ENCODE results near the gene TRIP6.
A peak's percentile ranks its signal among the peaks of the same experiment; 100 is the strongest.

Gene TRIP6

GRCh38 chr7:100867040-100867775 is at the start of gene TRIP6:
TSS of gene TRIP6 (plus strand) at chr7:100867387. CDS start at chr7:100867498, 111 bp downstream.
- peak; percentile 94 for DNase-seq (ENCODE audit: low spot score)

- DNase-seq (ENCODE audit: low spot score), result peak; percentile 8
These were observed 48.8 kb upstream of the TRIP6 start for GRCh38 chr7:100818366-100818765.

- DNase-seq (ENCODE audit: low spot score), result no peak
These were observed 48.4 kb upstream of the TRIP6 start for GRCh38 chr7:100818825-100819224.

- no peak for DNase-seq (ENCODE audit: low spot score)
These were observed 47.6 kb upstream of the TRIP6 start for GRCh38 chr7:100819586-100819985.

- DNase-seq (ENCODE audit: low spot score), result no peak
These were observed 44.7 kb upstream of the TRIP6 start for GRCh38 chr7:100822236-100823139.

GRCh38 chr7:100823140-100823525 is 44.1 kb upstream of the TRIP6 start:
- DNase-seq (ENCODE audit: low spot score), result no peak

- no peak for DNase-seq (ENCODE audit: low spot score)
These were observed 43.7 kb upstream of the TRIP6 start for GRCh38 chr7:100823534-100823933.

GRCh38 chr7:100824499-100825214 is 42.5 kb upstream of the TRIP6 start:
- DNase-seq (ENCODE audit: low spot score), result peak; percentile 6

- DNase-seq (ENCODE audit: low spot score), result peak; percentile 18
These were observed 41.9 kb upstream of the TRIP6 start for GRCh38 chr7:100825215-100825671.

- peak; percentile 32 for DNase-seq (ENCODE audit: low spot score)
These were observed 41.3 kb upstream of the TRIP6 start for GRCh38 chr7:100825751-100826513.

- peak; percentile 34 for DNase-seq (ENCODE audit: low spot score)
These were observed 40.5 kb upstream of the TRIP6 start for GRCh38 chr7:100826514-100827329.

- peak; percentile 87 for DNase-seq (ENCODE audit: low spot score)
These were observed 39.6 kb upstream of the TRIP6 start, which contains the start of gene EPHB4 for GRCh38 chr7:100827330-100828226. TSS of gene EPHB4 (minus strand) at chr7:100827523. CDS start at chr7:100827030, 493 bp downstream.

GRCh38 chr7:100829150-100829716 is 38.0 kb upstream of the TRIP6 start:
- peak; percentile 11 for DNase-seq (ENCODE audit: low spot score)

GRCh38 chr7:100830396-100830795 is 36.8 kb upstream of the TRIP6 start:
- DNase-seq (ENCODE audit: low spot score), result no peak

- DNase-seq (ENCODE audit: low spot score), result no peak
These were observed 34.9 kb upstream of the TRIP6 start for GRCh38 chr7:100832281-100832633.

- peak; percentile 80 for DNase-seq (ENCODE audit: low spot score)
These were observed 31.0 kb upstream of the TRIP6 start for GRCh38 chr7:100835903-100836811.

- no peak for DNase-seq (ENCODE audit: low spot score)
These were observed 30.4 kb upstream of the TRIP6 start for GRCh38 chr7:100836812-100837098.

- DNase-seq (ENCODE audit: low spot score), result peak; percentile 84
These were observed 29.9 kb upstream of the TRIP6 start for GRCh38 chr7:100837099-100837836.
